Skeletal muscle satellite cell (primary cell): ENCODE measurements around the gene CHAF1A.
A peak's percentile ranks its signal among the peaks of the same experiment; 100 is the strongest.

ENCODE experiments used
- H3K27me3 ChIP-seq: 2 replicates; pipeline ENCODE4 v1.7.0; 2013; ENCODE audit warnings: low read length; ENCODE audit not compliant: control insufficient read depth, insufficient read depth
- H3K36me3 ChIP-seq: 2 replicates; pipeline ENCODE4 v1.7.0; 2013; ENCODE audit warnings: mild to moderate bottlenecking, control low read depth, low read length; ENCODE audit not compliant: insufficient read depth
- H3K4me1 ChIP-seq: 2 replicates; pipeline ENCODE4 v1.7.0; 2013; ENCODE audit warnings: low read length; ENCODE audit not compliant: control insufficient read depth, insufficient read depth
- H3K4me2 ChIP-seq: 2 replicates; pipeline ENCODE4 v1.7.0; 2013; ENCODE audit warnings: mild to moderate bottlenecking, low read length
- H3K4me3 ChIP-seq: 2 replicates; pipeline ENCODE4 v1.7.0; 2013; ENCODE audit warnings: low read length
- H3K9ac ChIP-seq: 2 replicates; pipeline ENCODE4 v1.7.0; 2013; ENCODE audit warnings: mild to moderate bottlenecking, low read depth, low read length, moderate library complexity
- H3K9me3 ChIP-seq: replicated peaks from 2 replicates; pipeline ENCODE4 v1.7.0; 2013; ENCODE audit warnings: mild to moderate bottlenecking, control low read depth, low read length

Gene CHAF1A

DNA sequence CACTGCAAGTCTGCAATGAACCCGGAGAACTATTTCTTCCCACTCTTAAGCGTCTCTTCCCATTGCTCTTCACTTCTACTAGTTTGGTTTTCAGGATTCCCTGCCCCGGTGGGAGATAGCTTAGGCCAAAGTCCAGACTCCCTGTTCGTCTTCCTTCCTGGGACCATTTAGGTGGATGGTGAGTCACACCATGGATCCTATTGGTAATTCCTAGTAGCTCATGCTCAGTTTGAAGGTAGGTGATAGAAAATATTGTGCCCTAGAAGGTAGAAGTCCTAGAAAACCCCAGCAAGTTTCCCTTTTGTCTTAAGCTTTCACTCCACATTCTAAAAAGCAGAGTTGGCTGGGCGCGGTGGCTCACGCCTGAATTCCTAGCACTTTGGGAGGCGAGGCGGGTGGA is 13.8 kb downstream of the CHAF1A start:
- Histone ChIP-seq H3K4me3 (no peak overlapping the region), H3K9me3 (no peaks in the 10 kb centered on the region), H3K36me3 (peaks cover 23% of the 10 kb centered on the region)

DNA sequence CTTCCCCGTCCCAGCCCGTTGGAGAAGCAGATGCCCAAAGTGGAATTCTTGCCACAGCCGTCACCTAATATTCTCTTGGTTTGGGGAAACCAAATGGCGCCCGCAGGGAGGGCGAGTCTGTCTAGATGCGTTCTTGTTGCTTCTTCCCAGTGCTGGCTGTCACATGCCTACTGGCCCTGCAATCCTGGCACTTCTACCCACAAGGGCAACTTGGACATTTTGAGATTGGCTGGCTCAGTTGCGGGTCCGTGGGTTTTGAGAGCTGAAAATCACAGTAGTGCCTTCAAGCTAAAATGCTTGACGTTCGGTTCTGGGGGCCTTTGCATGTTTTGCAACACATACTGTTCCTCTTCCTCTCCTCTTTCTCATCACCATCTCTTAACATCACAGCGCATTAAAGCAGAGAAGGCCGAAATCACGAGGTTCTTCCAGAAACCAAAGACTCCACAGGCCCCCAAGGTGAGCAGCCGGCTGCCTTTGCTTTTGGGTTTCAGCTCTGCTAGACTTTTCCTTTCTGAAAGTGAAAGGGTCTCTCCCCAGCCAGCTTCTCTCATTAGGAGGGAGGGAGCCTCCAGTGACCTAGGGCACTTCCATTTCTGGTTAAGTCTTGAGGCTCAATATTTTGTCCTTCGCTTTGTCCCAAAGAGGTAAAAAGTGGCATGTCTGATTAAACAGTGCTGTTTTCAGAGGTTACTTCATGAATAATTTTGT is 21.1 kb downstream of the CHAF1A start:
- H3K36me3 ChIP-seq, result peaks cover 24% of the 10 kb centered on the region
- no peaks in the 10 kb centered on the region for H3K9me3 ChIP-seq
- H3K4me1 ChIP-seq, result no peaks in the 10 kb centered on the region
- no peaks in the 10 kb centered on the region for H3K27me3 ChIP-seq
- H3K9ac ChIP-seq, result no peak overlapping the region
- no peak overlapping the region for H3K4me2 ChIP-seq
- H3K4me3 ChIP-seq, result no peak overlapping the region

More for the DNA sequence above, 13.8 kb downstream of the CHAF1A start:
- Histone ChIP-seq H3K27me3 (no peaks in the 10 kb centered on the region), H3K4me1 (peaks cover 17% of the 10 kb centered on the region), H3K4me2 (no peak overlapping the region), H3K9ac (no peak overlapping the region)

- H3K4me1 ChIP-seq, result no peaks in the 10 kb centered on the region
- peaks cover 35% of the 10 kb centered on the region for H3K36me3 ChIP-seq
- no peaks in the 10 kb centered on the region for H3K27me3 ChIP-seq
- H3K4me2 ChIP-seq, result no peak overlapping the region
- no peak overlapping the region for H3K4me3 ChIP-seq
- H3K9me3 ChIP-seq, result no peaks in the 10 kb centered on the region
- peak overlapping the region; percentile 17 for H3K9ac ChIP-seq
Measured at GRCh38 chr19:4425537-4425936, 23.1 kb downstream of the CHAF1A start.

GRCh38 chr19:4428326-4428975 is 26.0 kb downstream of the CHAF1A start:
- Histone ChIP-seq H3K9ac (no peak overlapping the region), H3K4me2 (no peak overlapping the region), H3K9me3 (no peaks in the 10 kb centered on the region), H3K36me3 (peaks cover 44% of the 10 kb centered on the region), H3K27me3 (no peaks in the 10 kb centered on the region), H3K4me1 (no peaks in the 10 kb centered on the region), H3K4me3 (no peak overlapping the region)

GRCh38 chr19:4429256-4429655 is 26.8 kb downstream of the CHAF1A start:
- Histone ChIP-seq H3K4me1 (no peaks in the 10 kb centered on the region), H3K27me3 (no peaks in the 10 kb centered on the region), H3K4me2 (no peak overlapping the region), H3K9ac (no peak overlapping the region), H3K36me3 (peaks cover 39% of the 10 kb centered on the region), H3K4me3 (no peak overlapping the region), H3K9me3 (no peaks in the 10 kb centered on the region)

- Histone ChIP-seq H3K36me3 (peaks cover 39% of the 10 kb centered on the region), H3K27me3 (no peaks in the 10 kb centered on the region), H3K9ac (no peak overlapping the region), H3K4me3 (no peak overlapping the region), H3K9me3 (no peaks in the 10 kb centered on the region), H3K4me1 (no peaks in the 10 kb centered on the region), H3K4me2 (no peak overlapping the region)
Measured at GRCh38 chr19:4429771-4430171, 27.3 kb downstream of the CHAF1A start.

GRCh38 chr19:4430760-4431159 is 28.3 kb downstream of the CHAF1A start:
- Histone ChIP-seq H3K4me1 (no peaks in the 10 kb centered on the region), H3K4me2 (no peak overlapping the region), H3K9ac (no peak overlapping the region), H3K27me3 (no peaks in the 10 kb centered on the region), H3K36me3 (peaks cover 39% of the 10 kb centered on the region), H3K9me3 (no peaks in the 10 kb centered on the region), H3K4me3 (no peak overlapping the region)

DNA sequence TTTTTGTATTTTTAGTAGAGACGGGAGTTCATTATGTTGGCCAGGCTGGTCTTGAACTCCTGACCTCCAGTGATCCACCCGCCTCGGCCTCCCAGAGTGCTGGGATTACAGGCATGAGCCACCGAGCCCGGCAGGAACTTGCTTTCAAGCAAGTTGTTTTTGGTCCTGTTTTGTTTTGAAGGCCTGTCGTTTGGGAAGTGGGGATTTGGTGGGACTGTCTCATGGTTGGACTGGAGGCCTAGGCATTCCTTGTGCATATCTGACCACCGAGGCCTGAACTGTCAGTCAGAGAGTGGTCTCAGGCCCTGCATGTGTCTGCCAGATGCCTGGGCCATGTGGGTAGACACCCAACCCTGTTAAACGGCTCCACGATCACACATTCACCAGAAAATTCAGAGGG is 28.9 kb downstream of the CHAF1A start:
- H3K9ac ChIP-seq, result no peak overlapping the region
- H3K4me2 ChIP-seq, result no peak overlapping the region
- H3K27me3 ChIP-seq, result no peaks in the 10 kb centered on the region
- peaks cover 39% of the 10 kb centered on the region for H3K36me3 ChIP-seq
- no peaks in the 10 kb centered on the region for H3K9me3 ChIP-seq
- H3K4me3 ChIP-seq, result no peak overlapping the region
- no peaks in the 10 kb centered on the region for H3K4me1 ChIP-seq

GRCh38 chr19:4431808-4432674 is 29.6 kb downstream of the CHAF1A start:
- no peak overlapping the region for H3K4me2 ChIP-seq
- no peaks in the 10 kb centered on the region for H3K27me3 ChIP-seq
- H3K36me3 ChIP-seq, result peaks cover 43% of the 10 kb centered on the region
- H3K4me3 ChIP-seq, result no peak overlapping the region
- no peaks in the 10 kb centered on the region for H3K4me1 ChIP-seq
- no peaks in the 10 kb centered on the region for H3K9me3 ChIP-seq
- H3K9ac ChIP-seq, result no peak overlapping the region

- Histone ChIP-seq H3K27me3 (no peaks in the 10 kb centered on the region), H3K36me3 (peaks cover 43% of the 10 kb centered on the region), H3K9ac (no peak overlapping the region)
Measured at GRCh38 chr19:4432918-4433506, 30.6 kb downstream of the CHAF1A start.

GRCh38 chr19:4434391-4434790 is 32.0 kb downstream of the CHAF1A start:
- no peak overlapping the region for H3K9ac ChIP-seq
- H3K9me3 ChIP-seq, result no peaks in the 10 kb centered on the region
- H3K4me3 ChIP-seq, result no peak overlapping the region
- H3K4me2 ChIP-seq, result no peak overlapping the region
- H3K27me3 ChIP-seq, result no peaks in the 10 kb centered on the region
- no peaks in the 10 kb centered on the region for H3K4me1 ChIP-seq
- peaks cover 36% of the 10 kb centered on the region for H3K36me3 ChIP-seq

More at GRCh38 chr19:4432918-4433506, 30.6 kb downstream of the CHAF1A start:
- no peak overlapping the region for H3K4me2 ChIP-seq
- no peak overlapping the region for H3K4me3 ChIP-seq
- no peaks in the 10 kb centered on the region for H3K4me1 ChIP-seq
- no peaks in the 10 kb centered on the region for H3K9me3 ChIP-seq
